OCI-LY3 (cell line): ENCODE measurements around the gene PTPRT.

ENCODE experiments used
- EZH2phosphoT487 ChIP-seq: fragments of 200-600 bp; shearing (Covaris generic); IDR thresholded peaks from 2 replicates; pipeline ENCODE4 v1.6.1; 2018; ENCODE audit warnings: antibody characterized with exemption, mixed run types, low read depth
- TF ChIP-seq, protein P1 (sequence below): fragments of 200-600, 300-600 bp; sonication (generic); IDR thresholded peaks from 2 replicates; pipeline ENCODE4 v1.5.1; 2014; ENCODE audit warnings: antibody characterized with exemption, low read length, low read depth

DNA sequence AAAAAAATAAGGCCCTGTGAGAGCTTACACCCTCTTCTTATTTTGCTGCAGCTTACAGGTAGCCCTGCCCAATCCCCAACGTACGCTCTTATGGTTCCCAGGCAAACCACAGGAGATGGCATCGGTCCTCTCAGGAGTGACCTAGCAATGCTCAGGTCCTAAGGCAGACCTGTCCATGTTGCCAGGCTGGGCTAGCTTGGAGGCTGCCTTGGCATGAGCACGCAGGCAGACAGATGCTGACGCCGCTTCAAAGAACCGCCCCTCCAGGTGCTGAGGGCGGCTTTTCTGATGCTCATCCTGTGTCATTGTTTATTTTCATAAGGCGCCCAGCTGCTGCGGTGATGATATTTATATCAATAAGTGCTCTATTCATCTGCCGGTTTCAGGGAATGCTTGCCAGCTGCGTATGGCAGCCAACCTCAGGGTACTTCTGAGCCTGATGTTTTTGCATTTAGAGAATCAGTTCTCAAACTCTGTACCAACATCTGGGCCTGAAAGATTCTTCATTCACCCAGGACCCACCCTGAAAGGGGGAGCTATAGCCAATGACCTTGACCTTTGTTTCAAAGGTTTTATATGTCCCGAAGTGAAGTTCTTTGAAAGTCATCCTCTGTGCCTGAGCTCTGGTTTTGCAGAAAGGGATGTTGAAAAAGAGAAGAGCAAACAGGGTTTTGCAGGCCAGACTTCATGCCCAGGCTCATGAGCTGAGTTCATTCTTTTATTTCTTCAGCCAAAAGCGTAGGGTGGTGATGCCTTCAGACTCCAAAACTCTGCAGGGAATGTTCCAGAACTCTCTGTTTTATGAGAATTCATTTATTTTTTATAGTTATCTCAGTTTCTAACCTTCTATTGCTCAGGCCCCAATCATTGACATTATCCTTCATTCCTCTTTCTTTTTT is 1095.9 kb downstream of the PTPRT start:
- TF ChIP-seq, protein P1, sequence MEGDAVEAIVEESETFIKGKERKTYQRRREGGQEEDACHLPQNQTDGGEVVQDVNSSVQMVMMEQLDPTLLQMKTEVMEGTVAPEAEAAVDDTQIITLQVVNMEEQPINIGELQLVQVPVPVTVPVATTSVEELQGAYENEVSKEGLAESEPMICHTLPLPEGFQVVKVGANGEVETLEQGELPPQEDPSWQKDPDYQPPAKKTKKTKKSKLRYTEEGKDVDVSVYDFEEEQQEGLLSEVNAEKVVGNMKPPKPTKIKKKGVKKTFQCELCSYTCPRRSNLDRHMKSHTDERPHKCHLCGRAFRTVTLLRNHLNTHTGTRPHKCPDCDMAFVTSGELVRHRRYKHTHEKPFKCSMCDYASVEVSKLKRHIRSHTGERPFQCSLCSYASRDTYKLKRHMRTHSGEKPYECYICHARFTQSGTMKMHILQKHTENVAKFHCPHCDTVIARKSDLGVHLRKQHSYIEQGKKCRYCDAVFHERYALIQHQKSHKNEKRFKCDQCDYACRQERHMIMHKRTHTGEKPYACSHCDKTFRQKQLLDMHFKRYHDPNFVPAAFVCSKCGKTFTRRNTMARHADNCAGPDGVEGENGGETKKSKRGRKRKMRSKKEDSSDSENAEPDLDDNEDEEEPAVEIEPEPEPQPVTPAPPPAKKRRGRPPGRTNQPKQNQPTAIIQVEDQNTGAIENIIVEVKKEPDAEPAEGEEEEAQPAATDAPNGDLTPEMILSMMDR: no peak
- no peak for TF ChIP-seq EZH2phosphoT487
